MCF 10A (cell line): ENCODE results near the gene TRAPPC8. TPM values are rescaled to one million over a fixed set of nuclear protein-coding genes. Genes with fewer than 3 reads are reported as not detected.
A peak's percentile ranks its signal among the peaks of the same experiment; 100 is the strongest.
"Not testable (repeated sequence)": the region's sequence is repeated elsewhere in the genome, so short reads cannot be mapped to it uniquely, and the experiment has no call there.

ENCODE experiments used
- BruUV-seq: library from RNA; stranded (reverse); fragments of 400-500 nt; replicated peaks from 2 replicates; lab custom pipeline; 2021; lab: Mats Ljungman, UMichigan
- CTCF ChIA-PET: fragments of 300-600 bp; sonication (Branson Sonifier 250); formaldehyde crosslinking; extraction: SDS; loops from one replicate; lab custom pipeline; 2021; ENCODE audit warnings: antibody characterized with exemption, inconsistent platforms; lab: Yijun Ruan, JAX
- POLR2A ChIA-PET: fragments of 300-600, 350-650 bp; sonication (Branson Sonifier 250); formaldehyde crosslinking; extraction: SDS; loops from one replicate; lab custom pipeline; 2020; ENCODE audit warnings: antibody characterized with exemption, inconsistent platforms; lab: Yijun Ruan, JAX
- DNase-seq: peaks from one replicate; pipeline ENCODE4 v3.0.0-alpha.2; 2018; ENCODE audit not compliant: unreplicated experiment
- H3K27ac Mint-ChIP-seq: one replicate; pipeline ENCODE4 v1.8.0; 2022; ENCODE audit warnings: mild to moderate bottlenecking, low read depth, mixed read lengths; ENCODE audit not compliant: unreplicated experiment
- H3K27me3 Mint-ChIP-seq: one replicate; pipeline ENCODE4 v1.8.0; 2022; ENCODE audit warnings: mixed read lengths; ENCODE audit not compliant: insufficient read depth, unreplicated experiment
- H3K36me3 Mint-ChIP-seq: one replicate; pipeline ENCODE4 v1.8.0; 2022; ENCODE audit warnings: mild to moderate bottlenecking, moderate library complexity, mixed read lengths; ENCODE audit not compliant: insufficient read depth, unreplicated experiment
- H3K4me1 Mint-ChIP-seq: one replicate; pipeline ENCODE4 v1.8.0; 2022; ENCODE audit warnings: mixed read lengths; ENCODE audit not compliant: insufficient read depth, unreplicated experiment
- H3K4me3 Mint-ChIP-seq: one replicate; pipeline ENCODE4 v1.8.0; 2022; ENCODE audit warnings: mild to moderate bottlenecking, moderate library complexity, mixed read lengths; ENCODE audit not compliant: unreplicated experiment
- H3K9me3 Mint-ChIP-seq: one replicate; pipeline ENCODE4 v1.8.0; 2022; ENCODE audit warnings: mixed read lengths; ENCODE audit not compliant: unreplicated experiment
- CTCF ChIP-seq: fragments of 200-600 bp; IDR thresholded peaks from one replicate; pipeline ENCODE4 v1.8.0; 2022; ENCODE audit warnings: antibody characterized with exemption, mild to moderate bottlenecking; ENCODE audit not compliant: unreplicated experiment
- intact Hi-C: fragments of 100-400 bp; cut with micrococcal nuclease; formaldehyde crosslinking; loops from 2 replicates; pipeline ENCODE4 v1.14.1; 2022
- total RNA-seq: library from RNA; stranded (reverse); gene quantifications from 2 replicates; pipeline ENCODE4 v1.2.3, GENCODE V29; 2022

TRAPPC8 gene
- total RNA-seq, 1 experiment from 2014 or later, result 29.0 TPM

GRCh38 chr18:31835528-31836133, 107.3 kb downstream of the TRAPPC8 start:
- no peak for TF ChIP-seq CTCF
- H3K36me3 Mint-ChIP-seq, result peaks cover 45% of the 10 kb centered on the region
- H3K27me3 Mint-ChIP-seq, result no peaks in the 10 kb centered on the region
- no peaks in the 10 kb centered on the region for H3K9me3 Mint-ChIP-seq
- intact Hi-C loops, result no loop called here
- H3K4me3 Mint-ChIP-seq, result no peak overlapping the region
- no peaks in the 10 kb centered on the region for H3K4me1 Mint-ChIP-seq
- no TSS peak for BruUV-seq
- POLR2A ChIA-PET, result no interaction called here
- no peak overlapping the region for H3K27ac Mint-ChIP-seq
- CTCF ChIA-PET, result interaction anchor here (0.6 kb wide), 2 partner anchors 335 to 424 kb away, joined by 3 read pairs; no protein-coding TSS in a partner anchor
- no peak for DNase-seq

GRCh38 chr18:31831903-31832302, 111.0 kb downstream of the TRAPPC8 start:
- POLR2A ChIA-PET, result no interaction called here
- CTCF ChIA-PET, result interaction anchor here (0.6 kb wide), 1 partner anchor 301 kb away, joined by 3 read pairs; no protein-coding TSS in a partner anchor
- H3K4me3 Mint-ChIP-seq, result no peak overlapping the region
- no peaks in the 10 kb centered on the region for H3K27me3 Mint-ChIP-seq
- no peaks in the 10 kb centered on the region for H3K9me3 Mint-ChIP-seq
- no TSS peak for BruUV-seq
- no peaks in the 10 kb centered on the region for H3K4me1 Mint-ChIP-seq
- H3K36me3 Mint-ChIP-seq, result peaks cover 45% of the 10 kb centered on the region
- H3K27ac Mint-ChIP-seq, result no peak overlapping the region
- no peak for DNase-seq
- intact Hi-C loops, result no loop called here
- no peak for TF ChIP-seq CTCF

- no peaks in the 10 kb centered on the region for H3K27me3 Mint-ChIP-seq
- no TSS peak for BruUV-seq
- H3K36me3 Mint-ChIP-seq, result peaks cover 42% of the 10 kb centered on the region
- H3K27ac Mint-ChIP-seq, result no peak overlapping the region
- POLR2A ChIA-PET, result no interaction called here
- DNase-seq, result no peak
- intact Hi-C loops, result no loop called here
- CTCF ChIA-PET, result no interaction called here
- no peak for TF ChIP-seq CTCF
- no peaks in the 10 kb centered on the region for H3K9me3 Mint-ChIP-seq
- H3K4me1 Mint-ChIP-seq, result no peaks in the 10 kb centered on the region
- no peak overlapping the region for H3K4me3 Mint-ChIP-seq
Observed at GRCh38 chr18:31830686-31831085, 112.2 kb downstream of the TRAPPC8 start.

- intact Hi-C loops, result no loop called here
Observed at GRCh38 chr18:31828613-31829012, 114.3 kb downstream of the TRAPPC8 start.

GRCh38 chr18:31826673-31827325, 116.1 kb downstream of the TRAPPC8 start:
- H3K4me1 Mint-ChIP-seq, intact Hi-C loops, POLR2A ChIA-PET, BruUV-seq, DNase-seq, H3K4me3 Mint-ChIP-seq, H3K27me3 Mint-ChIP-seq, H3K9me3 Mint-ChIP-seq: not testable (repeated sequence)
- peaks cover 34% of the 10 kb centered on the region for H3K36me3 Mint-ChIP-seq
- CTCF ChIA-PET, result interaction anchor here (0.8 kb wide), 1 partner anchor 266 kb away, joined by 4 read pairs; no protein-coding TSS in a partner anchor
- peak overlapping the region; percentile 22 for H3K27ac Mint-ChIP-seq

More at GRCh38 chr18:31828613-31829012, 114.3 kb downstream of the TRAPPC8 start:
- H3K4me3 Mint-ChIP-seq, result no peak overlapping the region
- H3K36me3 Mint-ChIP-seq, result peaks cover 34% of the 10 kb centered on the region
- H3K9me3 Mint-ChIP-seq, result no peaks in the 10 kb centered on the region
- no peak for DNase-seq
- CTCF ChIA-PET, result interaction anchor here (0.5 to 1.7 kb wide), 4 partner anchors 8 to 1402 kb away, joined by 3 to 6 read pairs (median 3); no protein-coding TSS in a partner anchor
- no peaks in the 10 kb centered on the region for H3K4me1 Mint-ChIP-seq
- TF ChIP-seq CTCF, result no peak
- no TSS peak for BruUV-seq
- H3K27ac Mint-ChIP-seq, result no peak overlapping the region
- POLR2A ChIA-PET, result interaction anchor here (1.0 kb wide), 1 partner anchor 11 kb away, joined by 3 read pairs; no protein-coding TSS in a partner anchor
- H3K27me3 Mint-ChIP-seq, result no peaks in the 10 kb centered on the region
